ENCODE measurements around the gene SMS.

The SMS gene

DNA sequence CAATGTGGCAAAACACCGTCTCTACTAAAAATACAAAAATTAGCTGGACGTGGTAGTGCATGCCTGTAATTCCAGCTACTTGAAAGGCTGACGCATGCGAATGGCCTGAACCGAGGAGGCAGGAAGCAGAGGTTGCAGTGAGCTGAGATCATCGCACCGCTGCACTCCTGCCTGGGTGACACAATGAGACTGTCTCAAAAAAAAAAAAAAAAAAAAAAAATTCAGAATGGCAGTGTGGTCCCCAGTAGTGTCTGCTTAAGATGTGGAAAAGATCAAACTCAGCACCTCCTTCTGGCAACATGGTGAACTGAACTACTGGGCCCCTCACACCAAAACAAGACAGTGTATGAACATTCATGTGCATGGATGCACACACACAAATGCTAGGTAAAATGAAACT, 32.2 kb downstream of the SMS start:
- TF ChIP-seq, protein P1, sequence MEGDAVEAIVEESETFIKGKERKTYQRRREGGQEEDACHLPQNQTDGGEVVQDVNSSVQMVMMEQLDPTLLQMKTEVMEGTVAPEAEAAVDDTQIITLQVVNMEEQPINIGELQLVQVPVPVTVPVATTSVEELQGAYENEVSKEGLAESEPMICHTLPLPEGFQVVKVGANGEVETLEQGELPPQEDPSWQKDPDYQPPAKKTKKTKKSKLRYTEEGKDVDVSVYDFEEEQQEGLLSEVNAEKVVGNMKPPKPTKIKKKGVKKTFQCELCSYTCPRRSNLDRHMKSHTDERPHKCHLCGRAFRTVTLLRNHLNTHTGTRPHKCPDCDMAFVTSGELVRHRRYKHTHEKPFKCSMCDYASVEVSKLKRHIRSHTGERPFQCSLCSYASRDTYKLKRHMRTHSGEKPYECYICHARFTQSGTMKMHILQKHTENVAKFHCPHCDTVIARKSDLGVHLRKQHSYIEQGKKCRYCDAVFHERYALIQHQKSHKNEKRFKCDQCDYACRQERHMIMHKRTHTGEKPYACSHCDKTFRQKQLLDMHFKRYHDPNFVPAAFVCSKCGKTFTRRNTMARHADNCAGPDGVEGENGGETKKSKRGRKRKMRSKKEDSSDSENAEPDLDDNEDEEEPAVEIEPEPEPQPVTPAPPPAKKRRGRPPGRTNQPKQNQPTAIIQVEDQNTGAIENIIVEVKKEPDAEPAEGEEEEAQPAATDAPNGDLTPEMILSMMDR (conservative IDR thresholded peaks at IDR 0.05; ENCODE audit: low read depth, low read length) = no peak
- Histone ChIP-seq H2AFZ (ENCODE audit: low read depth) (no peak overlapping the region), H3K9ac (no peak overlapping the region), H3K36me3 (ENCODE audit: insufficient read depth) (no peaks in the 10 kb centered on the region), H3K4me1 (ENCODE audit: low read depth, poor library complexity, severe bottlenecking) (peaks cover 8% of the 10 kb centered on the region), H3K79me2 (ENCODE audit: insufficient read depth, low read depth) (no peaks in the 10 kb centered on the region), H3K4me3 (IDR thresholded peaks at IDR 0.05; ENCODE audit: insufficient read depth, low read depth, low read length) (no peak overlapping the region), H3K4me2 (no peak overlapping the region), H3K27ac (no peak overlapping the region), H3K27me3 (ENCODE audit: insufficient read depth, low read depth) (no peaks in the 10 kb centered on the region), H4K20me1 (ENCODE audit: insufficient read depth) (no peaks in the 10 kb centered on the region)

DNA sequence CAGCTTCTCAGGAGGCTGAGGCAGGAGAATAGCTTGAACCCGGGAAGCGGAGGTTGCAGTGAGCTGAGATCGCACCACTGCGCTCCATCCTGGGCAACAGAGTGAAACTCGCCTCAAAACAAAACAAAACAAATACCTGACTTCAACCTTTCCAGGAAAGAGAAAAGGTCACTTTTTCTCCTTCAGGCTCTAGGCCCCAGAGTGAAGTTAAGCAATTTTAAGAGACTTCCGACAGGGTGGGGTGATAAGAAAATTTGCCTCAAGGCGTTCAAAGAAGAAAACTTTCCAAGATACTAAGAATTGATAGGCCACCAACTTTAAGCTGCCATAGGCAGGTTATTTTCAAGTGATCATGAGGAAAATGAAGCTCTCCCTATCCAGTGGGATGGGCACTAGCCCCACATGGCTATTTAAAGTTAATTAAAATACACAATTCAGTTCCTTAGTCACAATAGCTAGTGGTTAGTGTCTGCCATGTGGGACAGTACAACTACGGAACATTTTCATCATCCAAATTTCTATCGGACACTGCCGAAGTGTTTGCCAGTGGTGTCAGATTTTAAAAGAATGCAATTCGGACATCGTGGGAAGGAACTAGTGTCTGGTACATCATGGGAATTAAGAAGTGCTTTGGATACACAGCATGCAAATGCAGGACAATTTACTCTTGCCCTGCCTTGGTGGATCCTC, 33.0 kb downstream of the SMS start:
- Histone ChIP-seq H3K27me3 (ENCODE audit: insufficient read depth, low read depth) (no peaks in the 10 kb centered on the region), H3K4me3 (IDR thresholded peaks at IDR 0.05; ENCODE audit: insufficient read depth, low read depth, low read length) (no peak overlapping the region), H3K27ac (peak overlapping the region; percentile 15; the same call in 1 of the 2 replicates), H2AFZ (ENCODE audit: low read depth) (no peak overlapping the region), H3K9ac (no peak overlapping the region), H3K4me2 (no peak overlapping the region), H3K4me1 (ENCODE audit: low read depth, poor library complexity, severe bottlenecking) (peaks cover 8% of the 10 kb centered on the region), H3K79me2 (ENCODE audit: insufficient read depth, low read depth) (no peaks in the 10 kb centered on the region), H4K20me1 (ENCODE audit: insufficient read depth) (no peaks in the 10 kb centered on the region), H3K36me3 (ENCODE audit: insufficient read depth) (no peaks in the 10 kb centered on the region)
- TF ChIP-seq, protein P1 (conservative IDR thresholded peaks at IDR 0.05; ENCODE audit: low read depth, low read length) = no peak

DNA sequence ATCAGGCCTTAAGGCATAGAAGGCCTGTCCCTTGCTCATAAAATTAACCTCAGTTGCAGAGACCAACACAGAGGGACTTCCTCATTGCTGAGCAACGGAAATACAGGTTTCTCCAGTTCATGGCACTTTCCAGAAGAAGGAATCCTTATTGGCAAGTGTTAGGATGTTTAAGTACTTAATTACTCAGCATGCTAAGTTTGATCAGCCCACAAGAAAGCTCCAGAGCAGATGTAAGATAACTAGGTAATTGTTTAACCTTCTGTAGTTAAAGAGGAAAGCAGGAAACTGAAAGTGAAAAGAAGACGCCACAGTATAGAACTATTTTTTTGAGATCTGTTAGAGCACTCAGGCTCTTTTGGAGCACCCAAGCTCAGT, 33.5 kb downstream of the SMS start:
- no peak overlapping the region for H3K4me3 ChIP-seq (IDR thresholded peaks at IDR 0.05; ENCODE audit: insufficient read depth, low read depth, low read length)
- H4K20me1 ChIP-seq (ENCODE audit: insufficient read depth) = no peaks in the 10 kb centered on the region
- H3K9ac ChIP-seq = no peak overlapping the region
- peak overlapping the region; percentile 15; the same call in 1 of the 2 replicates for H3K27ac ChIP-seq
- H2AFZ ChIP-seq (ENCODE audit: low read depth) = no peak overlapping the region
- no peak overlapping the region for H3K4me2 ChIP-seq
- H3K79me2 ChIP-seq (ENCODE audit: insufficient read depth, low read depth) = no peaks in the 10 kb centered on the region
- TF ChIP-seq, protein P1 (conservative IDR thresholded peaks at IDR 0.05; ENCODE audit: low read depth, low read length) = no peak
- H3K27me3 ChIP-seq (ENCODE audit: insufficient read depth, low read depth) = no peaks in the 10 kb centered on the region
- H3K36me3 ChIP-seq (ENCODE audit: insufficient read depth) = no peaks in the 10 kb centered on the region
- peaks cover 8% of the 10 kb centered on the region for H3K4me1 ChIP-seq (ENCODE audit: low read depth, poor library complexity, severe bottlenecking)

DNA sequence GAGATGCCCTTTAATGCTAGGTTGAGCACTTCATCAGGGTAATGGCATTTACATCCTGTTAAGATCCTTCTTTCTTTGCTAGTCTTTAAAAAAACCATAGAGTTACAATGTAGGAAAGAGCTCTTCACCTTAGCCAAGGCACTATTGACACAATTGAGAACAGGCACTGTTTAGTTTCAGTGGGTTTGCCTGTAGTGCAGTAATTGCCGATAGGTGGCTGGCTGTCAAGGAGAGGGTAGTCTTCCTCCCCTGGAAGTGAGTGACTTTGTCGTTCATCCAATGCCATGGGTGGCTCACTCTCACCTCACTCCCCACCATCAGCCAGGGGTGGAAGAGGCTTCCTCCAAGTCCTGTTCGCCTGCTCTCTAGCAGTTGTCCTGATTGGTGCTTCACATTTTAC, 34.7 kb downstream of the SMS start:
- Histone ChIP-seq H2AFZ (ENCODE audit: low read depth) (no peak overlapping the region), H3K4me2 (no peak overlapping the region), H3K27ac (no peak overlapping the region), H4K20me1 (ENCODE audit: insufficient read depth) (no peaks in the 10 kb centered on the region), H3K4me3 (IDR thresholded peaks at IDR 0.05; ENCODE audit: insufficient read depth, low read depth, low read length) (no peak overlapping the region), H3K4me1 (ENCODE audit: low read depth, poor library complexity, severe bottlenecking) (peaks cover 8% of the 10 kb centered on the region), H3K27me3 (ENCODE audit: insufficient read depth, low read depth) (no peaks in the 10 kb centered on the region), H3K9ac (no peak overlapping the region), H3K36me3 (ENCODE audit: insufficient read depth) (no peaks in the 10 kb centered on the region), H3K79me2 (ENCODE audit: insufficient read depth, low read depth) (no peaks in the 10 kb centered on the region)
- TF ChIP-seq, protein P1 (conservative IDR thresholded peaks at IDR 0.05; ENCODE audit: low read depth, low read length) = no peak
